GM23338 (cell line): ENCODE measurements around the gene UBTF. TPM values are rescaled to one million over a fixed set of nuclear protein-coding genes. Genes with fewer than 3 reads are reported as not detected.

ENCODE experiments used
- ATAC-seq: fragments of 200-7000 bp; cut with Tn5 transposase; 3 replicates; pipeline ENCODE4 v1.9.1; 2020
- DNase-seq: peaks from one replicate; pipeline ENCODE4 v3.0.0-alpha.2; 2015; ENCODE audit warnings: low spot score
- H2AFZ ChIP-seq: fragments of 200-600 bp; sonication (generic); 2 replicates; pipeline ENCODE4 v1.8.0; 2016; ENCODE audit warnings: antibody characterized with exemption, mild to moderate bottlenecking, moderate library complexity
- H3F3A ChIP-seq: fragments of 200-600 bp; sonication (generic); replicated peaks from 2 replicates; pipeline ENCODE4 v1.8.0; 2017; ENCODE audit warnings: antibody characterized with exemption, mixed run types, low read depth
- H3K27ac ChIP-seq: fragments of 200-600 bp; sonication (generic); 2 replicates; pipeline ENCODE4 v1.6.1; 2016; ENCODE audit warnings: low read depth
- H3K27me3 ChIP-seq: fragments of 200-600 bp; sonication (generic); 2 replicates; pipeline ENCODE4 v1.8.0; 2016; ENCODE audit warnings: mild to moderate bottlenecking, mixed run types, moderate library complexity; ENCODE audit not compliant: insufficient read depth
- H3K36me3 ChIP-seq: fragments of 200-600 bp; sonication (generic); 2 replicates; pipeline ENCODE4 v1.8.0; 2016; ENCODE audit warnings: mild to moderate bottlenecking; ENCODE audit not compliant: insufficient read depth
- H3K4me1 ChIP-seq: fragments of 200-600 bp; sonication (generic); 2 replicates; pipeline ENCODE4 v1.8.0; 2016; ENCODE audit warnings: mild to moderate bottlenecking, moderate library complexity; ENCODE audit not compliant: insufficient read depth
- H3K4me2 ChIP-seq: fragments of 200-600 bp; sonication (generic); 2 replicates; pipeline ENCODE4 v1.7.1; 2017; ENCODE audit warnings: mixed run types
- H3K4me3 ChIP-seq: fragments of 200-600 bp; sonication (generic); 2 replicates; pipeline ENCODE4 v1.6.1; 2016; ENCODE audit warnings: mixed run types
- H3K79me2 ChIP-seq: fragments of 200-600 bp; sonication (generic); replicated peaks from 2 replicates; pipeline ENCODE4 v1.8.0; 2017; ENCODE audit warnings: mild to moderate bottlenecking; ENCODE audit not compliant: insufficient read depth
- H3K9me2 ChIP-seq: fragments of 200-600 bp; sonication (generic); 2 replicates; pipeline ENCODE4 v1.8.0; 2017; ENCODE audit not compliant: insufficient read depth
- H4K20me1 ChIP-seq: fragments of 200-600 bp; sonication (generic); replicated peaks from 2 replicates; pipeline ENCODE4 v1.8.0; 2017; ENCODE audit warnings: mild to moderate bottlenecking; ENCODE audit not compliant: insufficient read depth
- H3K27ac Mint-ChIP-seq: 2 replicates; pipeline ENCODE4 v1.8.0; 2020; ENCODE audit warnings: inconsistent platforms, mild to moderate bottlenecking, moderate library complexity, mixed read lengths
- H3K27me3 Mint-ChIP-seq: 3 replicates; pipeline ENCODE4 v1.8.0; 2022; ENCODE audit warnings: low read depth, mild to moderate bottlenecking, moderate library complexity, mixed read lengths, inconsistent platforms; ENCODE audit not compliant: insufficient read depth, poor library complexity
- H3K36me3 Mint-ChIP-seq: 3 replicates; pipeline ENCODE4 v1.8.0; 2021; ENCODE audit warnings: low read depth, mild to moderate bottlenecking, inconsistent platforms, moderate library complexity, mixed read lengths
- H3K4me1 Mint-ChIP-seq: 3 replicates; pipeline ENCODE4 v1.8.0; 2020; ENCODE audit warnings: mild to moderate bottlenecking, inconsistent platforms, mixed read lengths
- H3K4me3 Mint-ChIP-seq: 3 replicates; pipeline ENCODE4 v1.8.0; 2021; ENCODE audit warnings: moderate library complexity, mild to moderate bottlenecking, inconsistent platforms, mixed read lengths
- H3K9me3 Mint-ChIP-seq: 3 replicates; pipeline ENCODE4 v1.8.0; 2020; ENCODE audit warnings: moderate library complexity, mild to moderate bottlenecking, inconsistent platforms, mixed read lengths
- CREB1 ChIP-seq: fragments of 250-450 bp; sonication (Bioruptor Pico); IDR thresholded peaks from 2 replicates; pipeline ENCODE4 v1.5.0; 2020; ENCODE audit warnings: low read depth, mild to moderate bottlenecking, moderate library complexity
- EZH2 ChIP-seq: fragments of 200-600 bp; sonication (generic); IDR thresholded peaks from one replicate; pipeline ENCODE4 v1.8.0; 2017; ENCODE audit warnings: antibody characterized with exemption, mild to moderate bottlenecking, low read depth; ENCODE audit not compliant: unreplicated experiment
- EZH2phosphoT487 ChIP-seq: fragments of 200-600 bp; sonication (generic); IDR thresholded peaks from one replicate; pipeline ENCODE4 v1.8.1; 2018; ENCODE audit warnings: antibody characterized with exemption; ENCODE audit not compliant: unreplicated experiment
- JUNB ChIP-seq: IDR thresholded peaks from one replicate; pipeline ENCODE4 v1.6.1; 2016; ENCODE audit warnings: antibody characterized with exemption; ENCODE audit not compliant: unreplicated experiment
- NANOG ChIP-seq: IDR thresholded peaks from 2 replicates; pipeline ENCODE4 v1.6.1; 2016; ENCODE audit warnings: antibody characterized with exemption, borderline replicate concordance
- POLR2AphosphoS5 ChIP-seq: IDR thresholded peaks from 2 replicates; pipeline ENCODE4 v1.6.1; 2016; ENCODE audit warnings: antibody characterized with exemption, low read depth
- STAT1 ChIP-seq: IDR thresholded peaks from one replicate; pipeline ENCODE4 v1.6.1; 2016; ENCODE audit warnings: antibody characterized with exemption; ENCODE audit not compliant: unreplicated experiment
- ZNF114 ChIP-seq: fragments of 250-450 bp; sonication (Bioruptor Pico); IDR thresholded peaks from 2 replicates; pipeline ENCODE4 v1.5.0; 2020; ENCODE audit warnings: mild to moderate bottlenecking, moderate library complexity
- ZNF331 ChIP-seq: fragments of 250-450 bp; sonication (Bioruptor Pico); IDR thresholded peaks from 2 replicates; pipeline ENCODE4 v1.5.0; 2020; ENCODE audit warnings: low read depth, mild to moderate bottlenecking, moderate library complexity
- polyA plus RNA-seq: library from polyadenylated mRNA; unstranded; fragments of >200 nt; fragmentation: Nextera tagmentation; extraction: Ambion mirVana; gene quantifications from 2 replicates; pipeline ENCODE4 v1.2.1, GENCODE V29; 2016
- total RNA-seq: library from RNA; depleted of rRNA; stranded (reverse); fragments of >200 nt; shearing (Covaris generic); gene quantifications from 2 replicates; pipeline ENCODE4 v1.2.3, GENCODE V29; 2014
- TF ChIP-seq, protein P1 (sequence below): fragments of 250-450 bp; sonication (Bioruptor Pico); IDR thresholded peaks from 2 replicates; pipeline ENCODE4 v1.5.0; 2020; ENCODE audit warnings: mild to moderate bottlenecking, moderate library complexity
- TF ChIP-seq, protein P2 (sequence below): IDR thresholded peaks from 2 replicates; pipeline ENCODE4 v1.6.1; 2016; ENCODE audit warnings: antibody characterized with exemption
- TF ChIP-seq, protein P3 (sequence below): IDR thresholded peaks from one replicate; pipeline ENCODE4 v1.6.1; 2018; ENCODE audit warnings: antibody characterized with exemption; ENCODE audit not compliant: unreplicated experiment
- TF ChIP-seq, protein P4 (sequence below), 2 experiments: fragments of 200-600 bp in 1 of 2; sonication (generic) in 1 of 2; conservative IDR thresholded peaks; 2 replicates each; pipeline versions ENCODE4 v1.5.1 to v1.6.1; 2016 to 2017; ENCODE audit warnings: antibody characterized with exemption in 2 of 2, low read depth in 2 of 2, mild to moderate bottlenecking in 2 of 2, moderate library complexity in 1 of 2

The UBTF gene
- total and polyA plus RNA-seq, 2 experiments from 2014 or later = 29.9 to 62.2 TPM

DNA sequence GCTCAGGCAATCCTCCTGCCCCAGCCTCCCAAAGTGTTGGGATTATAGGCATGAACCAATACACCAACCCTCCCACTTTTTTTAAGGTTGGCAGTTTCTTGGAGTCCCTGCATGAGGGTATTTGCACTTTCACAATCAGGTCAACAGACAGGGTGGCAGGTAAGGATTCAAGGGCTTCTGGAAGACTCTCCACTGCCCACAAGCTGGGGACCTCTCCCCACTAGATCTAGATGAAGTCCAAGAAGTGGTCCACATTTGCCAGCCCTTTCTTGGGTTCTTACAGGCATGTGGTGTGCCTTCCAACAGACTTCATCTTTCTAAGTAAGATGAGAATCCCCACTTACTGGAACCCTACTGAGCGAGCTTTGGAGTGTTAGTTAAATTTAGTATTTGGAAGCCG, 45.0 kb downstream of the UBTF start:
- no peak overlapping the region for H3K4me2 ChIP-seq
- no peak for DNase-seq
- no peak overlapping the region for H3K27ac Mint-ChIP-seq

More for the DNA sequence above, 45.0 kb downstream of the UBTF start:
- peaks cover 11% of the 10 kb centered on the region for H3K27me3 Mint-ChIP-seq
- Histone ChIP-seq H3K4me3 (no peak overlapping the region), H3F3A (0 out of 2 replicates have a peak, but pooled peaks cover 9% of the 10 kb centered on the region), H3K27ac (no peak overlapping the region), H3K27me3 (no peaks in the 10 kb centered on the region), H3K36me3 (no peaks in the 10 kb centered on the region), H3K9me2 (no peaks in the 10 kb centered on the region), H4K20me1 (peaks cover 5% of the 10 kb centered on the region; the same call in 1 of the 2 replicates), H3K4me1 (peaks cover 14% of the 10 kb centered on the region), H3K79me2 (no peaks in the 10 kb centered on the region), H2AFZ (no peak overlapping the region)
- no peak overlapping the region for H3K4me3 Mint-ChIP-seq
- H3K36me3 Mint-ChIP-seq = peaks cover 30% of the 10 kb centered on the region
- peaks cover 3% of the 10 kb centered on the region; the same call in 1 of the 3 replicates for H3K9me3 Mint-ChIP-seq
- no peak for ATAC-seq
- H3K4me1 Mint-ChIP-seq = peaks cover 5% of the 10 kb centered on the region
- TF ChIP-seq JUNB (no peak), ZNF114 (CRISPR knock-in tag) (no peak), POLR2AphosphoS5 (no peak), EZH2phosphoT487 (no peak), CREB1 (CRISPR knock-in tag) (no peak), NANOG (no peak), ZNF331 (no peak), STAT1 (no peak), EZH2 (no peak)
- TF ChIP-seq, protein P1, sequence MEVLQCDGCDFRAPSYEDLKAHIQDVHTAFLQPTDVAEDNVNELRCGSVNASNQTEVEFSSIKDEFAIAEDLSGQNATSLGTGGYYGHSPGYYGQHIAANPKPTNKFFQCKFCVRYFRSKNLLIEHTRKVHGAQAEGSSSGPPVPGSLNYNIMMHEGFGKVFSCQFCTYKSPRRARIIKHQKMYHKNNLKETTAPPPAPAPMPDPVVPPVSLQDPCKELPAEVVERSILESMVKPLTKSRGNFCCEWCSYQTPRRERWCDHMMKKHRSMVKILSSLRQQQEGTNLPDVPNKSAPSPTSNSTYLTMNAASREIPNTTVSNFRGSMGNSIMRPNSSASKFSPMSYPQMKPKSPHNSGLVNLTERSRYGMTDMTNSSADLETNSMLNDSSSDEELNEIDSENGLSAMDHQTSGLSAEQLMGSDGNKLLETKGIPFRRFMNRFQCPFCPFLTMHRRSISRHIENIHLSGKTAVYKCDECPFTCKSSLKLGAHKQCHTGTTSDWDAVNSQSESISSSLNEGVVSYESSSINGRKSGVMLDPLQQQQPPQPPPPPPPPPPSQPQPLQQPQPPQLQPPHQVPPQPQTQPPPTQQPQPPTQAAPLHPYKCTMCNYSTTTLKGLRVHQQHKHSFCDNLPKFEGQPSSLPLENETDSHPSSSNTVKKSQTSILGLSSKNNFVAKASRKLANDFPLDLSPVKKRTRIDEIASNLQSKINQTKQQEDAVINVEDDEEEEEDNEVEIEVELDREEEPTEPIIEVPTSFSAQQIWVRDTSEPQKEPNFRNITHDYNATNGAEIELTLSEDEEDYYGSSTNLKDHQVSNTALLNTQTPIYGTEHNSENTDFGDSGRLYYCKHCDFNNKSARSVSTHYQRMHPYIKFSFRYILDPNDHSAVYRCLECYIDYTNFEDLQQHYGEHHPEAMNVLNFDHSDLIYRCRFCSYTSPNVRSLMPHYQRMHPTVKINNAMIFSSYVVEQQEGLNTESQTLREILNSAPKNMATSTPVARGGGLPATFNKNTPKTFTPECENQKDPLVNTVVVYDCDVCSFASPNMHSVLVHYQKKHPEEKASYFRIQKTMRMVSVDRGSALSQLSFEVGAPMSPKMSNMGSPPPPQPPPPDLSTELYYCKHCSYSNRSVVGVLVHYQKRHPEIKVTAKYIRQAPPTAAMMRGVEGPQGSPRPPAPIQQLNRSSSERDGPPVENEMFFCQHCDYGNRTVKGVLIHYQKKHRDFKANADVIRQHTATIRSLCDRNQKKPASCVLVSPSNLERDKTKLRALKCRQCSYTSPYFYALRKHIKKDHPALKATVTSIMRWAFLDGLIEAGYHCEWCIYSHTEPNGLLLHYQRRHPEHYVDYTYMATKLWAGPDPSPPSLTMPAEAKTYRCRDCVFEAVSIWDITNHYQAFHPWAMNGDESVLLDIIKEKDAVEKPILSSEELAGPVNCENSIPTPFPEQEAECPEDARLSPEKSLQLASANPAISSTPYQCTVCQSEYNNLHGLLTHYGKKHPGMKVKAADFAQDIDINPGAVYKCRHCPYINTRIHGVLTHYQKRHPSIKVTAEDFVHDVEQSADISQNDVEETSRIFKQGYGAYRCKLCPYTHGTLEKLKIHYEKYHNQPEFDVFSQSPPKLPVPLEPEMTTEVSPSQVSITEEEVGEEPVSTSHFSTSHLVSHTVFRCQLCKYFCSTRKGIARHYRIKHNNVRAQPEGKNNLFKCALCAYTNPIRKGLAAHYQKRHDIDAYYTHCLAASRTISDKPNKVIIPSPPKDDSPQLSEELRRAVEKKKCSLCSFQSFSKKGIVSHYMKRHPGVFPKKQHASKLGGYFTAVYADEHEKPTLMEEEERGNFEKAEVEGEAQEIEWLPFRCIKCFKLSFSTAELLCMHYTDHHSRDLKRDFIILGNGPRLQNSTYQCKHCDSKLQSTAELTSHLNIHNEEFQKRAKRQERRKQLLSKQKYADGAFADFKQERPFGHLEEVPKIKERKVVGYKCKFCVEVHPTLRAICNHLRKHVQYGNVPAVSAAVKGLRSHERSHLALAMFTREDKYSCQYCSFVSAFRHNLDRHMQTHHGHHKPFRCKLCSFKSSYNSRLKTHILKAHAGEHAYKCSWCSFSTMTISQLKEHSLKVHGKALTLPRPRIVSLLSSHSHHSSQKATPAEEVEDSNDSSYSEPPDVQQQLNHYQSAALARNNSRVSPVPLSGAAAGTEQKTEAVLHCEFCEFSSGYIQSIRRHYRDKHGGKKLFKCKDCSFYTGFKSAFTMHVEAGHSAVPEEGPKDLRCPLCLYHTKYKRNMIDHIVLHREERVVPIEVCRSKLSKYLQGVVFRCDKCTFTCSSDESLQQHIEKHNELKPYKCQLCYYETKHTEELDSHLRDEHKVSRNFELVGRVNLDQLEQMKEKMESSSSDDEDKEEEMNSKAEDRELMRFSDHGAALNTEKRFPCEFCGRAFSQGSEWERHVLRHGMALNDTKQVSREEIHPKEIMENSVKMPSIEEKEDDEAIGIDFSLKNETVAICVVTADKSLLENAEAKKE = no peak
- TF ChIP-seq, protein P2, sequence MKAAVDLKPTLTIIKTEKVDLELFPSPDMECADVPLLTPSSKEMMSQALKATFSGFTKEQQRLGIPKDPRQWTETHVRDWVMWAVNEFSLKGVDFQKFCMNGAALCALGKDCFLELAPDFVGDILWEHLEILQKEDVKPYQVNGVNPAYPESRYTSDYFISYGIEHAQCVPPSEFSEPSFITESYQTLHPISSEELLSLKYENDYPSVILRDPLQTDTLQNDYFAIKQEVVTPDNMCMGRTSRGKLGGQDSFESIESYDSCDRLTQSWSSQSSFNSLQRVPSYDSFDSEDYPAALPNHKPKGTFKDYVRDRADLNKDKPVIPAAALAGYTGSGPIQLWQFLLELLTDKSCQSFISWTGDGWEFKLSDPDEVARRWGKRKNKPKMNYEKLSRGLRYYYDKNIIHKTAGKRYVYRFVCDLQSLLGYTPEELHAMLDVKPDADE = no peak
- TF ChIP-seq, protein P3, sequence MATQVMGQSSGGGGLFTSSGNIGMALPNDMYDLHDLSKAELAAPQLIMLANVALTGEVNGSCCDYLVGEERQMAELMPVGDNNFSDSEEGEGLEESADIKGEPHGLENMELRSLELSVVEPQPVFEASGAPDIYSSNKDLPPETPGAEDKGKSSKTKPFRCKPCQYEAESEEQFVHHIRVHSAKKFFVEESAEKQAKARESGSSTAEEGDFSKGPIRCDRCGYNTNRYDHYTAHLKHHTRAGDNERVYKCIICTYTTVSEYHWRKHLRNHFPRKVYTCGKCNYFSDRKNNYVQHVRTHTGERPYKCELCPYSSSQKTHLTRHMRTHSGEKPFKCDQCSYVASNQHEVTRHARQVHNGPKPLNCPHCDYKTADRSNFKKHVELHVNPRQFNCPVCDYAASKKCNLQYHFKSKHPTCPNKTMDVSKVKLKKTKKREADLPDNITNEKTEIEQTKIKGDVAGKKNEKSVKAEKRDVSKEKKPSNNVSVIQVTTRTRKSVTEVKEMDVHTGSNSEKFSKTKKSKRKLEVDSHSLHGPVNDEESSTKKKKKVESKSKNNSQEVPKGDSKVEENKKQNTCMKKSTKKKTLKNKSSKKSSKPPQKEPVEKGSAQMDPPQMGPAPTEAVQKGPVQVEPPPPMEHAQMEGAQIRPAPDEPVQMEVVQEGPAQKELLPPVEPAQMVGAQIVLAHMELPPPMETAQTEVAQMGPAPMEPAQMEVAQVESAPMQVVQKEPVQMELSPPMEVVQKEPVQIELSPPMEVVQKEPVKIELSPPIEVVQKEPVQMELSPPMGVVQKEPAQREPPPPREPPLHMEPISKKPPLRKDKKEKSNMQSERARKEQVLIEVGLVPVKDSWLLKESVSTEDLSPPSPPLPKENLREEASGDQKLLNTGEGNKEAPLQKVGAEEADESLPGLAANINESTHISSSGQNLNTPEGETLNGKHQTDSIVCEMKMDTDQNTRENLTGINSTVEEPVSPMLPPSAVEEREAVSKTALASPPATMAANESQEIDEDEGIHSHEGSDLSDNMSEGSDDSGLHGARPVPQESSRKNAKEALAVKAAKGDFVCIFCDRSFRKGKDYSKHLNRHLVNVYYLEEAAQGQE = no peak
- TF ChIP-seq, protein P4, sequence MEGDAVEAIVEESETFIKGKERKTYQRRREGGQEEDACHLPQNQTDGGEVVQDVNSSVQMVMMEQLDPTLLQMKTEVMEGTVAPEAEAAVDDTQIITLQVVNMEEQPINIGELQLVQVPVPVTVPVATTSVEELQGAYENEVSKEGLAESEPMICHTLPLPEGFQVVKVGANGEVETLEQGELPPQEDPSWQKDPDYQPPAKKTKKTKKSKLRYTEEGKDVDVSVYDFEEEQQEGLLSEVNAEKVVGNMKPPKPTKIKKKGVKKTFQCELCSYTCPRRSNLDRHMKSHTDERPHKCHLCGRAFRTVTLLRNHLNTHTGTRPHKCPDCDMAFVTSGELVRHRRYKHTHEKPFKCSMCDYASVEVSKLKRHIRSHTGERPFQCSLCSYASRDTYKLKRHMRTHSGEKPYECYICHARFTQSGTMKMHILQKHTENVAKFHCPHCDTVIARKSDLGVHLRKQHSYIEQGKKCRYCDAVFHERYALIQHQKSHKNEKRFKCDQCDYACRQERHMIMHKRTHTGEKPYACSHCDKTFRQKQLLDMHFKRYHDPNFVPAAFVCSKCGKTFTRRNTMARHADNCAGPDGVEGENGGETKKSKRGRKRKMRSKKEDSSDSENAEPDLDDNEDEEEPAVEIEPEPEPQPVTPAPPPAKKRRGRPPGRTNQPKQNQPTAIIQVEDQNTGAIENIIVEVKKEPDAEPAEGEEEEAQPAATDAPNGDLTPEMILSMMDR (conservative IDR thresholded peaks at IDR 0.05; ENCODE audit: low read depth in 2 of 2) = no peak
